ENCODE results near the gene CEACAM19. TPM values are rescaled to one million over a fixed set of nuclear protein-coding genes. Genes with fewer than 3 reads are reported as not detected.

Gene CEACAM19
- total and polyA plus RNA-seq, 2 of the 13 experiments (the other 11 are each of a cell fraction or from before 2014, with no cell fraction given): 1.3 to 4.0 TPM

MicroRNAs encoded within 50 kb of the gene (microRNA counts, 767-probe panel; counts per million panel counts)
- not detected for microRNA hsa-miR-4531

Small RNA genes within 50 kb of the gene (microRNA-seq; reads per million reads assigned to microRNA genes)
- not detected for gene MIR4531

Small RNA genes within 50 kb of the gene (small RNA-seq; reads per million reads assigned to genes)
- gene RF00285 (ENCODE audit: insufficient read depth in 2 of 3, insufficient read length in 3 of 3, low read depth in 2 of 3, low replicate concordance in 1 of 3): 0 reads per million in 3 experiments

Other genes starting within 250 kb of the CEACAM19 start
- gene ZNF229, start 223.0 kb upstream of the CEACAM19 start, total RNA-seq (2016; rRNA removed; fragmentation: Illumina TruSeq; extraction: Trizol): 0.11 and 0.52 TPM in 2 replicates
- gene ZNF229, start 223.0 kb upstream of the CEACAM19 start, polyA plus RNA-seq (2011; rRNA removed): 0.01 and 0.05 TPM in 2 replicates
- 9.3 and 13.4 TPM in 2 replicates for gene ZNF180, start 171.0 kb upstream of the CEACAM19 start, total RNA-seq (2016; rRNA removed; fragmentation: Illumina TruSeq; extraction: Trizol)
- 0.86 and 0.92 TPM in 2 replicates for gene ZNF180, start 171.0 kb upstream of the CEACAM19 start, polyA plus RNA-seq (2011; rRNA removed)
- not detected in 2 replicates for gene CEACAM20, start 141.8 kb upstream of the CEACAM19 start, total RNA-seq (2016; rRNA removed; fragmentation: Illumina TruSeq; extraction: Trizol)
- gene CEACAM20, start 141.8 kb upstream of the CEACAM19 start, polyA plus RNA-seq (2011; rRNA removed): 0.04 and 0.12 TPM in 2 replicates
- 2.3 and 3.4 TPM in 2 replicates for gene IGSF23, start 57.9 kb upstream of the CEACAM19 start, total RNA-seq (2016; rRNA removed; fragmentation: Illumina TruSeq; extraction: Trizol)
- gene IGSF23, start 57.9 kb upstream of the CEACAM19 start, polyA plus RNA-seq (2011; rRNA removed): 8.8 and 13.2 TPM in 2 replicates
- gene PVR, start 27.6 kb upstream of the CEACAM19 start, total RNA-seq (2016; rRNA removed; fragmentation: Illumina TruSeq; extraction: Trizol): 18.4 and 43.4 TPM in 2 replicates
- 46.6 and 59.5 TPM in 2 replicates for gene PVR, start 27.6 kb upstream of the CEACAM19 start, polyA plus RNA-seq (2011; rRNA removed)
- gene CEACAM16, start 27.7 kb downstream of the CEACAM19 start, total RNA-seq (2016; rRNA removed; fragmentation: Illumina TruSeq; extraction: Trizol): not detected in 2 replicates
- gene CEACAM16, start 27.7 kb downstream of the CEACAM19 start, polyA plus RNA-seq (2011; rRNA removed): not detected in 2 replicates
- 2.0 and 4.0 TPM in 2 replicates for gene BCL3, start 77.2 kb downstream of the CEACAM19 start, total RNA-seq (2016; rRNA removed; fragmentation: Illumina TruSeq; extraction: Trizol)
- 2.3 and 2.6 TPM in 2 replicates for gene BCL3, start 77.2 kb downstream of the CEACAM19 start, polyA plus RNA-seq (2011; rRNA removed)
- gene CBLC, start 106.4 kb downstream of the CEACAM19 start, total RNA-seq (2016; rRNA removed; fragmentation: Illumina TruSeq; extraction: Trizol): 1.1 and 1.8 TPM in 2 replicates
- gene CBLC, start 106.4 kb downstream of the CEACAM19 start, polyA plus RNA-seq (2011; rRNA removed): 2.6 and 4.3 TPM in 2 replicates
- 30.6 and 51.2 TPM in 2 replicates for gene BCAM, start 137.6 kb downstream of the CEACAM19 start, total RNA-seq (2016; rRNA removed; fragmentation: Illumina TruSeq; extraction: Trizol)
- gene BCAM, start 137.6 kb downstream of the CEACAM19 start, polyA plus RNA-seq (2011; rRNA removed): 62.7 and 68.0 TPM in 2 replicates
- gene NECTIN2, start 174.8 kb downstream of the CEACAM19 start, total RNA-seq (2016; rRNA removed; fragmentation: Illumina TruSeq; extraction: Trizol): 32.7 and 75.4 TPM in 2 replicates
- 114 and 164 TPM in 2 replicates for gene NECTIN2, start 174.8 kb downstream of the CEACAM19 start, polyA plus RNA-seq (2011; rRNA removed)
- 84.5 and 110 TPM in 2 replicates for gene TOMM40, start 219.8 kb downstream of the CEACAM19 start, total RNA-seq (2016; rRNA removed; fragmentation: Illumina TruSeq; extraction: Trizol)
- gene TOMM40, start 219.8 kb downstream of the CEACAM19 start, polyA plus RNA-seq (2011; rRNA removed): 72.0 and 80.8 TPM in 2 replicates
- gene APOE, start 234.3 kb downstream of the CEACAM19 start, total RNA-seq (2016; rRNA removed; fragmentation: Illumina TruSeq; extraction: Trizol): 458 and 1,328 TPM in 2 replicates
- gene APOE, start 234.3 kb downstream of the CEACAM19 start, polyA plus RNA-seq (2011; rRNA removed): 1,470 and 1,944 TPM in 2 replicates
- 417 and 600 TPM in 2 replicates for gene APOC1, start 243.1 kb downstream of the CEACAM19 start, total RNA-seq (2016; rRNA removed; fragmentation: Illumina TruSeq; extraction: Trizol)
- 1,235 and 1,480 TPM in 2 replicates for gene APOC1, start 243.1 kb downstream of the CEACAM19 start, polyA plus RNA-seq (2011; rRNA removed)